ENCODE measurements around the gene PLOD2.

Gene PLOD2

DNA sequence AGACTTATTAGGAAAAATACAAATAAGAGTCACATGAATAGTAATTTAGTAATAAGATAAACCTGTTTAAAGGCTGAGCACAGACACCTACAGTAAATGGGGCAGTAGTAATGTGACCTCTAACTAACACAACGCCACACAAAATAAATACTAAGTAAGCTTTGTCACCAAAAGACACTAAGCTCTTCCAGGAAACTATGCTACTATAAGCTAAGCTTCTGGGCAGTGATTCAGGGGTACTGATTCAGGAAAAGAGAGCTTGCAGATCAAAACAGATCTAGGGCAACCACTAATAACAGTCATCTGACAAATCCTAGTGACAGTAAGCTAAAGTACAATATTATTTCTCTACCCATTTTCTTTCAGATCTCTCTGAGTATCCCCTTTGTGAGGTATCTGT, 68.8 kb downstream of the PLOD2 start:
- no peak for DNase-seq

DNA sequence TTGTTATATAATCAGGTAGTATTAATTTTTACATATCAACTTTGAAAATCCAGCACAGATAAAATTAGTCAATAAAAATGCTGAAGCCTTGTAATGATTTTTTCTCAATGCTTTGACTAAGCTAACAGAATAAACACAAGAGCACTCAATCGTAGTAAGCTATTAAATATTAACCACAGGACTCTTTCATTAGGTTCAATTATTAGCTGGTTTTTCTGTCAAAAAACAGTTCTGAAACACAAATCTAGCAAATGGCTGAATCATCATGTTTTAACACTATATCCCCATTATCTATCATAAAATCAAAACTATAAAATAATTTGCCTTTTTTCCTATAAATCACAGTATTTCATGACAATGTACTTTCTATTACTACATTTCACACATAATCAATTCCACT, 69.6 kb downstream of the PLOD2 start:
- no peak for DNase-seq

DNA sequence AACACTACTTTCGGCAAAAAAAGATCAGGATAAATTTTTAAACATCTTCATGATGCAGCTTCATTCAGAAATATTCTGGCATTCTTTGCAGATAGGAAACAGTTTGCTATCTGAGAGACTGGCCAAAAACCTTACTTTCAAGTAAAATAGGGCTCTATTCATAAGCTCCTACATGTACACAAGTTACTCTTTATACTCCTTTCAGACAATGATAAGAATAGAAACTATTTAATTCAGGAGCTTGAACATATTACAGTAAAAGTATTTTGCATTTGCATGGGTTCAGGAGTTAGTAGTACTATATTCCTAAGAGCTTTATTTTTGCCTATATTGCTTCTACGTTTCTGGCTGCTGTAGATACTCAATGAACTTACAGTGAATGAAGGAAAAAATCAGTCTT, 70.5 kb downstream of the PLOD2 start:
- DNase-seq = no peak

DNA sequence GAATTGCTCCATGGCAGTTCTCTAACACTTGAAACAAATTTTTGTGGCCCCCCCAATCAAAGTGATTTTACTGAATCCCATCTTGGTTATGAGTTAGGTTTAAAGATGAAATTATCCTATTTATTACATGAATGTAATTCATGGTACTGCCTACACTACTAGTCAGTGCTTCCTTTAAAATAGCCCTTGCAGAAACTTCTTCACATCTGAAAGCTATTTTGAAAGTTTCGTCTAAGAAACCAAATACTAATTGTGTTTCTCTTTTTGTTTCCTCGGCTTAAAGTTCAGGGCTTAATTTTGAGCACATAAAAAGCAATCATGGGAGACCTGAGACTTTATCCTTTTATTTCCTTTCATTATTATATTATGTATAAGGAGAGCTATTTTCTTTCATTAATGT, 72.1 kb downstream of the PLOD2 start:
- DNase-seq = no peak

DNA sequence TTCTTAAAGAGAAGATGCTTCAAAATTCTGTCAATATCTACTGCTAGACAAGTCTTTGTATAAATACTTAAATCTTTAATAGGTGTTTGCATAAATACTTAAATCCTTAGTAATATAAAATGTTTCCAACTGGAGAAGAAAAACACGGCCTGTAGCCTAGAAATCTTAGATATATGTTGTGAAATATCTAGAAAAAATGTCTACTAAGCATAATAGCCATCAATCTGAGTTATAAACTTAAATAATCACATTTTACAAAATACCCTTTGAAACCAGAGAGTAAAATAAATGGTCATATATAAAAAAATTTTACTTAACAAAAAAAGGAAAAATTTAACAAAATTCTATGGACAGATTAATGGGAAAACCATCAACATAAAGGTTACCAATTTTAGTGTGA, 73.9 kb downstream of the PLOD2 start:
- DNase-seq = no peak

DNA sequence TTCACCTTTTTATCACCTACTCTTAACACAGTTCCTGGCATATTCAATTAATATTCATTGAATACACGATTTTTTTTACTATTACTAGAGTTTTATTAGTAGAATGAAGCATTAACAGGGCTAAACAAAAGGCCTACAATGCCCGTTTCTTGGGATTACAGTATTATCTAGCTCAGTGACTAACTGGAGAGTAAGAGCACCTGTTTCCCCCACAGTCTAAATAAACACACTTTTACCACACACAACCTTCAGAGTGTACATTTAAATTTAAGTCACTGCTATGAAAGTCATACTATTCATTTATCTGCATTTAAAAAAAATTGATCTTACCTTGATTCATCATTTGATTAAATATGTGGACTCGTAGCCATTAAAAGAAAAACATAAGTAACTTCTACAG, 74.8 kb downstream of the PLOD2 start:
- no peak for DNase-seq

DNA sequence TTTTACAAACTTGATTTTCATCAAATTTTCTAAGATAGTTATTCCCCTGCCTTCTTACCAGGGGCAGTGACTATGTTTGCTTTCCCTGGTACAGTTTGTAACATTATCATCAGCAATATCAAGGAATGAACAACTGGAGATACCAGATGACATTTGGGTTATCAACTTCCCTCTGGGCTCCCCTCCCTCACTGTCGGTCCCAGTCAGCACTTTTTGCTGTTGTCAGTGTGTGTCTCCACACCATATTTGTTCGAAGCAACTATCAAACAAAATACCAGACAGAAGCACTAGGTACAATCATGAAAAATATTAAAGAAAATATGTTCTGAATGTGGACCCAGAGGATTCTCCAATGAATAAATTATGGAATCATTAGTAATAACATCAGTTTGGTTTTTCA, 75.3 kb downstream of the PLOD2 start:
- DNase-seq = no peak

DNA sequence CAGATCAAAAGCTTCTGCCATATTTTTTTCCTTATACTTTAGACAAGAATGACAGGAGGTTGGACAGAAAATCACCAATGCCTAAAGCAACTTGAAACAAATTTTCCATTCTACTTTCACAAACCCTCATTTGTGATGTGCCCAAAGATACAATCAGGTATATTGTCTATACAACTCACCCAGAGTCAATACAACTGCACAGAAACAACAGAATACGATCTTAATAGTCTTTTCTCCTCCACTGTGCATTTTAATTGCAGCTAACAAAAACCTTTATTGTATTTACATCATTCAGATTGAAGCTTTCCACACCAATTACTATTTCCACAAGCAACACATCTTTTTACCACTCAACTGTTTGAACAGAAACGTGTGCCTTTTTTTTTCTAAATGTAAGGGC, 80.4 kb downstream of the PLOD2 start:
- DNase-seq = no peak

DNA sequence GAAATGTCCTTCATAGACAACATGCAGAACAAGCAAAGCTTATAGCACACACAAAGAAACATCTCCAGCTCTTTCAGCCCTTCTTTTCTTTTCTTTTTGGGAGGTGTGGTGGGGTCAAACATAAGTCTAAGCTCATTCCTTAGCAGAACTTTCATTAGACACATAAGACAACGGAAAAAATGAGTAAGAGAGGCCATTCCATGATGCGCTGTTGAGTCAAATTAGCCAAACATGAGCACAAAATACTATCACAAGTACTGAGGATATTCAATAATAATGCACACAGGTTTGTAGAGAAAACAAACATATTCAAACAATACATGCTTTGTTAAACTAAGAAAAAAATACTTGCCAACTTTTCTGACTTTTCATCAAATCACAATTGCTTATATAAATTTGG, 83.0 kb downstream of the PLOD2 start:
- no peak for DNase-seq

DNA sequence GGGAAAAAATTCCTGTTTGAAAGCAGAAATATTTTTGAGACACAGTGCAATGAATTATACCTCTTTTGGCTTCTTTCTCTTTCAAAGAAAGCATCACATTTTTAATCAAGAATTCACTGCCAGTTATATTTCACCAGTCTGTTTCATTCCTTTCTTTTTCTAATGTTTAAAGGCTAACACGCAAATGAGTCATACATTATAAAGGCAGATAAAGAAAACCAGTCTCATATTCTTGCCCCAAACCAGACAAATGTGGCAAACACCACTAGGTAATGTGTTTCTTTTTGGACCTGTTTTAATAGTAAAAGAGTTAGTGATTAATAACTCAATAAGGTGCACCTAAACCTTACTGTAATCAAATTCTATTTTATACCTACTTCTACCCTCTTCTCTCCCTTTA, 83.8 kb downstream of the PLOD2 start:
- no peak for DNase-seq

DNA sequence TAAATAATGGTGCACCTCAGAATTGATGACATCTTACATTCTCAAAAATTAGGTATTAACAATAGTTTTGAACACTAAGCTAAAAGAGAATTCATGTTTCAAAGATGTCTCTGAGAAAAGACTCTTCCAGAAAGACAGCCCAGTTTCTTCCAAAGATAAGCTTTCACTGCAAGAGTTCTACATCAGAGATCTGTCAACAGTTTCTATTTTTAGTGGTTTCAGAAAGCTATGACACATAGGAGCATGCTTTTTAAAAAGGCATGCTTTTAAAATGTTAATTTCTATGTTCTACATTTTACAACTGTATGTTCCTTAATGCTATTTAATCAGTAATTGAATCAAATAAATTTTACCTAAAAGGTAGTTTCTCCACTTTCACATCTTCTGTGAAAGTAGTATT, 88.2 kb downstream of the PLOD2 start:
- no peak for DNase-seq

DNA sequence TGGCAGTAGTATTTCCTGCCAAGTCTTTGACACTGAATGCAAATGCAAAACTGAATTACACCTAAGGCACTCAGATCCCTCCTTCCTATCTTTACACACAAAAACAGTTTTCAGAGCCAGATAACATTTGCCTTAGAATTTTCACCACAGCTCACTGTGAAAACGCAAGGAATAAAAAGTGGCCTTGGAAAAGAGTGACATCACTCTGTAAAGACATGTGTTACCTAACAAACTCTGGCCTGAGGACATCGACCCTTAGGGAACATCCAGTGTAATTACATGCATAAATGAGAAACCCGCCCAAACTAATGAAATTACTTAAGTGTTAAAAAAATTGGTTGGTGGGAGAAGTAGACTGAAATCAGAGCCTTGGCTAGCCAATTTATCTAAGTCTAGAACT, 88.9 kb downstream of the PLOD2 start:
- no peak for DNase-seq

DNA sequence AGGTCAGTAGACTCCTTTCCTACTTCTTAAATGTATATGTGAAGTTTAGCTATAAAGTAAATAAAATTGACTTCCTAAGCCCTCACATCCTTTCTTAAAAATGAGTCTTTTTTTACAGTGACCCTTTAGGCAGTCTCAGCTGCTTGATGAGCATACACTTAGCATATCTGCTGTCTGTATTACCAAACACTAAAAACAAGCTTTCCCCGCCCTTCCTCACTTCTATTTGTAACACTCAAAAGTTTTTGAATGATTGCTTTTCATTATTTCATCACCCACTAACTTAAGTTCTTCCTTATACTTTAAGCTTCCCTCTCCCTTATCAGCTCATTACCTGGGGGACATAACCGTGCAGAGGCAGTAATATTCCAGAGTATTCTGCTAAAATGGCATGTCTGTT, 89.4 kb downstream of the PLOD2 start:
- no peak for DNase-seq

DNA sequence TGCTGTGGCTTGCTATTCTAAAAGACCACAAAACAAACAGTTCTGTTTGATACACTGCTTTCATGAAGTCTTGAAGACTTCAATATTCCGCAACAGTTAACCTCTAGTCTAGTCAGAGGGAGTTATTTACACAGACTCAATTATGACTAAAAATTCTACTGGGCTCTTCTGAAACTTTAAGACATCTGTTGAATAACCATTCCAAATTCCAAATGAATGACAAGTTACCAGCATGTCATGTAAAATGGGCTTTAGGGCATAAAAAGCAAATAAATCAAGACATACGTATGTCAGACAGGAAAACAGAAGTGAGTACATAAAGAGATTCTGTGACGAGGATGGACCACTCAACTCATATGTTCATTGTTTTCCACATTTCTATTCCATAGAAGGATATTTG, 93.9 kb downstream of the PLOD2 start:
- DNase-seq = no peak

DNA sequence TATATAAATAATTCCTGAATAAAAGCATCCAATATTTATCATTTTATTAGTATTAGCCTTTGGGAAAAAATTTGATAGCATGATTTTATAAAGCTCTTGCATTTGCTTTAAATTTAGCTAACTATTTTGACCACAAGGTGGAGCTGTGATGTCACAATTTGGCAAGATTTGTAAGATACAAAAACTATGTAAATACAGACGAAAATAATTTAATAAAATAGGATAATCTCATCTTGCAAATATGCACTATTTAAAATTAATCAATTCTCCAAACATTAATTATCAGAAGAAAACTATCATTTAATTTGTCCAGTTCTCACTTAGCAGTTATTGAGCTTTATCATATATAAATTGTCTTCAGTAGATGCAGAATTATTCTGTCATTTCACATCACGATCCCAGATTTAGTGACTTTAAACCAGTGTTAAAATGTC, 95.4 kb downstream of the PLOD2 start:
- peak; percentile 64 for DNase-seq

DNA sequence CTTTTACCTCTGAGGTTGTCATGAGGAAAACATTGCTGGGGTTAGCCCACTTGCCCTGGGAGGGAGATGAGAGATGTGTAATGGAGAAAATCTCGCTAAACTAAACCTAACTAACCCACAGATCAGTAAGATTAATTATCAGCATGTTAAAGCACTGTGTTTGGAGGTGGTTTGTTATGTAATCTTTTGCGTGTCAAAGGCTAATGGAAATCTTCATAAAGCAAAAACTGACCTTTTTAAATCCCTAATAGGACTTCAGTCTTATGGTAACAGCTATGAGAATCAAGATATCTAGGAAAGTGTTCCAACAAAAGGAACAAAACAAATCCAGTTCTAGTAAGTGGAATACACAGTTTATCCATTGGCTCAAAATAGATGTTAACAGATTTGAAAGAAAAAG, 102.7 kb downstream of the PLOD2 start:
- no peak for DNase-seq

DNA sequence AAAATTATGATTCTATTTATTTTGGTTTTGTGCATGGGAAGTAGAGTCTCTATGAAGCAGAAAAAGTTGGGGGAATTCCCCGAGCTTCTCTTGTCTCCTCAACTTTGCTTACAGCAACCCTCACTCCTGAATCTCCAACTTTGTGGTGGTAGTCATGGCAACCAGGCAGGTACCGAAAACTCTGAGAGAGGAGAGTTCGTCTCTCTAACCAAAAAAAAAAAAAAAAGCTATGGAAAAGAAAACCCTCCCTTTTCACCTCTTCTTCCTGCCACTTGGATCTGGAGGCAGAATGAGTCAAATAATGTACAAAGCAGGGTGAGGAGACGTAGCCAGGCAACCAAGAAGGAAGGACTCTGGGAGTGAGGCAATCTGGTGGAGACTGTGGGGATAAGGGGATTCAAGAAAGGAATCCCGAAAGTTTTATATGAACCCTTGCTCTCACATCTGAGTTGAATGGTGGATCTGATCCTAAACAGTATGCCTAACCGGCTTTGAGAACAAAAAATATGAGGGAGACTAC, 108.1 kb downstream of the PLOD2 start:
- DNase-seq = no peak

DNA sequence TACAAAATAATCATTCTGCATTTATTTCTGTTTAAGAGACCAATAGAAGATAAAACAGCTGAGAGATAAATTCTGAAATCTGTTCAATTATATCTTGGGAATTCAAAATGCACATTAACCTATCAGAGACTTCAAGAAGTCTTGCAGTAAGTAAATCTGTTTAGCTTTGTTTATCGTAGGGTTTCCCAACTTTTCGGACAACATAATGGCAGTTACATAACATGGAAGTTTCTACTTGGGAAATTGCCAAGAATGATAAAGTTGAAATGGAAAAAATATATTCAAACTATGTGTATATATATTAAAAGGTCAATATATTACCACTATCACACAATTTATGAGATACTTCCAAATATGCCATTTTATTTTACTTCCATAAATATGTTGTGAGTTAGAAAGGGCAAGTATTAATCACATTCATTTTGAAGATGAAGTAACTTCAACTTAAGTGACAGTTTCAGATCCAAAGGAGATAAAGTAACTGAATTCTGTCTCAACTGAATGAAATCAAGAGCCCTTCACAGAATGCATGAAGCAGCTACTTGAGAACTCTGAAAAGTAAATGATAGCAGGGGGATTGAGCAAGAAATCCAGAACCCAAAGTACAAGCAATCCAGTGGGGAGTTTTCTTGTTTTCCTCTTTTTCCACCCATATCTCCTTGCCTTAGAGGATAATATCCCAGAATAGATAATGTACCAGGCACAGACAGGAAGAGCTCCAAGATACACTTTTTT, 108.8 kb downstream of the PLOD2 start:
- no peak for DNase-seq

DNA sequence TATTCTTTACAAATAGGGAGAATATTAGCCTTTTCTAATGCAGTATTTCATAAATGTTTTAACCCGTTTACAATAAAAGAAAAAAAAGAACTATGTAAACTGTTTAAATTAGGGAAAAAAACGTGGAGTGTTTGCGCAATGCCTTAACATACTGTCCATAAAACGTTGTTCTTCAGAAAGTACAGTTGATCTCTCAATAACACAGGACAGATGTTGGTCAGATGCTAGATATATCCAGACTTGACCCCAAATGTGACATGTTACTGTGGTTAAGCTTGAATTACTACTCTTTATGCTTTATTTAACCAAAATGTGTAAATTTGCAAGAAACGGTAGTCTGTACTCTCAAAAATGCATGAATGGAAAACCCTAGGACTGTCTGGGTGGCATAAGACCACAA, 110.3 kb downstream of the PLOD2 start:
- DNase-seq = no peak

DNA sequence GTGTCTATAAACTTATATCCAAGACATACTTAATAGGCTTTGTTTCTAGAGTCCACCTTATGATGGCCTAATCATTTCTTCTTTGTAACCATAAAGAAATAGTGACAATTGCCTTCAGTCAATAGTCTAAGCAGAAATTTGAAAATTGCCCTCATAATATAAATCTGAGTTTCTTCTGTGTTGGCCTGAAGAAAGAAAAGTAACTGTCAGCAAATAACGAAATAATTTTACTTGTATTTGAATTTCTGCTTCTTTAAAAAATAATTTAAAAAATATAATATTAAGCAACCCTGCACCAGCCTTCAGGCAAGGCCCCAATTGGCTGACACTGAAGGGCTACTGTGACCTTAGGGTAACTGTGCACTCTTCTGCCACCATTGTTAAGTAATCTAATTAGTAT, 113.5 kb downstream of the PLOD2 start:
- no peak for DNase-seq

DNA sequence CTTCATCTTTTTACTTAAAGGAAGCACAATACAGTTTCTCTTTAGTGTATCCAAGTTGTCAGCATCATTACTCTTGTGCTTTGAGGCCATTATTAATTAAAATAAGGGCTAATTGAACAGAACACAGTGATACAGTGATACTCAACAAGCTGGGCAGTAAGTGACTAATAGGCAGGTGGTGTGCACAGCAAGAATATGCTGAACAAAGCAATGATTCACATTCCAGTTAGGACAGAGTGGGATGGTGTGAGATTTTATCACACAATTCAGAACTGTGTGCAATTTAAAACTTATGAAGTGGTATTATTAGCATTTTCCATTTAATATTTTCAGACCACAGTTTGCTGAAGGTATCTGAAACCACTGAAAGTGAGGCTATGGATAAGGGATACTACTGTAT, 116.9 kb downstream of the PLOD2 start:
- no peak for DNase-seq

DNA sequence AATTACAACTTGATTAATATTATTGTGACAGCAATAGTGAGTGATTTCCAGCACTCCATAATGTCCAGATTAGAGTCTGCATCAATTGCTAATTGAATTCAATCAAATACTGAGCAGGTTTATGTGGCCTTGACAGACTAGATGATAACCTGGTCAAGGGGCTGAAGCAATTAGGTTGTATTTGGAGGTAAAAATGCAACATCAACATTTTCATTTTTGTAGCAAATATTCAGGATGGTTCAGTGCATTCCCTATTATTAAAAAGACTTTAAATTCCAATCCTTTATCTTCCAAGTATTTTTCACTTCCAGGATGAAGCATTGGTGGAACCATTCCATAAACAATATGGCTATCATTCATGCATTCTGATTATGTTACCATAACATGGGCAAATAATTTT, 120.4 kb downstream of the PLOD2 start:
- no peak for DNase-seq

DNA sequence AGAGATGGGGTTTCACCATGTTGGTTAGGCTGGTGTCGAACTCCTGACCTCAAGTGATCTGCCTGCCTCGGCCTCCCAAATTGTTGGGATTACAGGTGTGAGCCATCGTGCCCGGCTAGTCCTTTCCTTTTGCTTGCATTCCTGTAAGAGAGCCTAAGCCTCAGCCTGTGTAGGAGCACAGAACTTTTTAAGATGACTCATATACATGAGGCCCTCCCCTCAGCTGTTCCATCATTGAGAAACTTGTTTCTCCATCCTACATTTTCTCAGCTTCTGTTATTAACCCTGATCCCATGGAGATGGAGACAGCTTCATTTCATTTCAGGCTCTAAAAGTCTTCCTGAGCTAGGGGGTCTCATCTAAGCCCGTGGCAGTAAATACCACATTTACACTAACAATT, 123.3 kb downstream of the PLOD2 start:
- no peak for DNase-seq

DNA sequence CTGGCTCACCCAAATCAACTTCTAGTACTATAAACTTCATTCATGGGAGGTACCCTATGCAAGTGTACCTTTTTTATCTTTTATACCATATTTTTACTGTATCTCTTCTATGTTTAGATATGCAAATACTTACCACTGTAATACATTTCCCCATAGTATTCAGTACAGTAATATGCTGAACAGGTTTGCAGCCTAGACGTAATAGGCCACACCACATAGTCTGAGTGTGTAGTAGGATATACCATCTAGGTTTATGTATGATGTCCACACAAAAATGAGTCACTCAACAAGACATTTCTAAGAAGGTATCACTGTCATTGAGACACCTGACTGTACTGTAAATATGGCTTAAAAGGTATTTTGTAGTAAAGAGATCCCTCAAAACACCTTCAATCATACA, 124.7 kb downstream of the PLOD2 start:
- DNase-seq = no peak

DNA sequence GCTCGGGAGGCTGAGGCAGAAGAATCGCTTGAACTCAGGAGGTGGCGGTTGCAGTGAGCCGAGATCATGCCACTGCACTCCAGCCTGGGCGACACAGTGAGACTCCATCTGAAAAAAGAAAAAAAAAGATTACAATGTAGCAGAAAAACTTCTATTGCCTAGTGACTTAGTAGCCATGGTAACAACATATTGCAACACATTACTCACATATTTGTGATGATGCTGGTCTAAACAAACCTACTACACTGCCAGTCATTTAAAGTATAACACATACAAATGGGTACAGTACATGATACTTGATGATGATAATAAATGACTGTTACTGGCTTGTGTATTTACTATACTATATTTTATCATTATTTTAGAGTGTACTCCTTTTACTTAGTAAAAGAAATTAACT, 125.6 kb downstream of the PLOD2 start:
- DNase-seq = no peak
